ENCODE results near the gene SIRT3. TPM values are rescaled to one million over a fixed set of nuclear protein-coding genes. Genes with fewer than 3 reads are reported as not detected.

The SIRT3 gene
- total and polyA plus RNA-seq, 2 of the 4 experiments (the other 2 are of a cell fraction): 5.4 to 18.6 TPM

- H3K18ac ChIP-seq (ENCODE audit: low read depth, low read length): no peak overlapping the region
These were observed 44.8 kb upstream of the SIRT3 start for GRCh38 chr11:280706-281485.

More at GRCh38 chr11:280706-281485, 44.8 kb upstream of the SIRT3 start:
- Histone ChIP-seq H3K4me1 (ENCODE audit: control insufficient read depth, insufficient read depth, low read length) (no peaks in the 10 kb centered on the region), H4K8ac (ENCODE audit: low read depth in 2 of 2, low read length in 2 of 2) (no peak overlapping the region), H3K27ac (ENCODE audit: insufficient read depth, low read length) (no peak overlapping the region), H4K20me1 (ENCODE audit: insufficient read depth, low read length) (no peaks in the 10 kb centered on the region), H3K9me3 (ENCODE audit: control insufficient read depth, insufficient read depth, low read length) (peaks cover 4% of the 10 kb centered on the region), H3K36me3 (ENCODE audit: control insufficient read depth, insufficient read depth, low read length) (no peaks in the 10 kb centered on the region), H2BK5ac (ENCODE audit: low read depth, low read length, poor library complexity, severe bottlenecking) (no peak overlapping the region), H3K4me3 (ENCODE audit: insufficient read depth, low read depth, low read length) (no peak overlapping the region), H3K79me1 (ENCODE audit: low read depth in 1 of 2, low read length in 2 of 2) (no peaks in the 10 kb centered on the region), H4K91ac (ENCODE audit: insufficient read depth, low read depth, low read length) (no peak overlapping the region), H3K4ac (ENCODE audit: low read depth, low read length) (no peak overlapping the region), H2AFZ (replicated peaks; ENCODE audit: low read length, poor library complexity) (no peak overlapping the region), H2AK5ac (ENCODE audit: low read depth, low read length) (no peak overlapping the region), H3K27me3 (ENCODE audit: control insufficient read depth, insufficient read depth, low read length) (peaks cover 68% of the 10 kb centered on the region), H2BK20ac (ENCODE audit: low read depth, low read length) (no peak overlapping the region), H3K23ac (ENCODE audit: low read depth, low read length) (no peak overlapping the region), H3K4me2 (ENCODE audit: low read depth, low read length) (no peak overlapping the region), H4K5ac (ENCODE audit: low read depth, low read length) (no peak overlapping the region), H2BK120ac (ENCODE audit: low read depth, low read length) (no peak overlapping the region), H3K14ac (replicated peaks; ENCODE audit: low read depth, low read length) (no peak overlapping the region), H2AK9ac (replicated peaks; ENCODE audit: low read depth, low read length, poor library complexity) (no peak overlapping the region), H3K9me1 (ENCODE audit: insufficient read depth, low read length) (no peaks in the 10 kb centered on the region), H3K56ac (ENCODE audit: extremely low read depth, insufficient read depth, low read length) (no peak overlapping the region), H3K9ac (ENCODE audit: low read depth, low read length) (no peak overlapping the region), H2BK15ac (ENCODE audit: low read depth, low read length) (no peak overlapping the region)
- no TSS peak for BruUV-seq (replicated peaks)
- DNase-seq: no peak
- no peak for ATAC-seq (ENCODE audit: low read depth)
- CTCF ChIA-PET: no interaction called here
- WGBS, 2 experiments (ENCODE audit: extremely low coverage in 2 of 2, insufficient read length in 1 of 2): 13% methylated on average over 48 of the region's 79 CpGs; no CpG with 5 or more reads in 1 of the 2 experiments
- intact Hi-C loops (cut with micrococcal nuclease) (no loop called here), dilution Hi-C loops (cut with HindIII; ENCODE audit: low sequenced_read_pairs, unreplicated experiment) (no loop called here), in situ Hi-C loops (cut with MboI; ENCODE audit: low sequenced_read_pairs) (loop anchor here (10.0 kb wide), 1 partner anchor 56 kb away; no protein-coding TSS in a partner anchor)
- TF ChIP-seq RAD21 (IDR thresholded peaks at IDR 0.05; ENCODE audit: low read length): no peak
- no peak for TF ChIP-seq ELK1 (IDR thresholded peaks at IDR 0.05; ENCODE audit: borderline replicate concordance, low read depth, low read length)
- POLR2A ChIA-PET (ENCODE audit: unreplicated experiment): interaction anchor here (0.5 kb wide), 1 partner anchor 8 kb away, joined by 3 read pairs; the partner anchor contains the start of gene PGGHG

Measured in IMR-90 (cell line).